ENCODE data around the gene PFKP. TPM values are rescaled to one million over a fixed set of nuclear protein-coding genes. Genes with fewer than 3 reads are reported as not detected.

The PFKP gene
- total RNA-seq, result 40.7 TPM
- 118 TPM for polyA plus RNA-seq
- long read RNA-seq, donor 1, partial matches to known transcripts, result 0 of 1 reads
- long read RNA-seq, donor 1, other reads (novel, unspliced or antisense), result 0 of 1 reads
- long read RNA-seq, donor 2, result 0 reads
- long read RNA-seq, donor 3, transcript PFKP-203 (22 exons, 2,654 nt), result major isoform, 10 of 69 reads
- long read RNA-seq, donor 3, partial matches to known transcripts, result 56 of 69 reads
- long read RNA-seq, donor 3, other reads (novel, unspliced or antisense), result 0 of 69 reads
- long read RNA-seq, donor 4, transcript PFKP-201 (6 exons, 1,698 nt), result major isoform, 5 of 19 reads
- long read RNA-seq, donor 4, partial matches to known transcripts, result 13 of 19 reads
- long read RNA-seq, donor 4, other reads (novel, unspliced or antisense), result 0 of 19 reads
- long read RNA-seq, donor 5, transcript PFKP-203 (22 exons, 2,654 nt), result major isoform, 11 of 74 reads
- long read RNA-seq, donor 5, transcript PFKP-201 (6 exons, 1,698 nt), result minor isoform, 7 of 74 reads
- long read RNA-seq, donor 5, partial matches to known transcripts, result 56 of 74 reads
- long read RNA-seq, donor 5, other reads (novel, unspliced or antisense), result 0 of 74 reads
- long read RNA-seq, donor 6, transcript PFKP-201 (6 exons, 1,698 nt), result major isoform, 6 of 29 reads
- long read RNA-seq, donor 6, partial matches to known transcripts, result 19 of 29 reads
- long read RNA-seq, donor 6, other reads (novel, unspliced or antisense), result 0 of 29 reads
- long read RNA-seq, donor 7, partial matches to known transcripts, result 24 of 29 reads
- long read RNA-seq, donor 7, other reads (novel, unspliced or antisense), result 0 of 29 reads
- long read RNA-seq, donor 8, partial matches to known transcripts, result 15 of 15 reads
- long read RNA-seq, donor 8, other reads (novel, unspliced or antisense), result 0 of 15 reads
- long read RNA-seq, donor 9, transcript PFKP-203 (22 exons, 2,654 nt), result major isoform, 7 of 19 reads
- long read RNA-seq, donor 9, partial matches to known transcripts, result 10 of 19 reads
- long read RNA-seq, donor 9, other reads (novel, unspliced or antisense), result 0 of 19 reads
- long read RNA-seq, donor 10, partial matches to known transcripts, result 8 of 12 reads
- long read RNA-seq, donor 10, other reads (novel, unspliced or antisense), result 0 of 12 reads

- Histone ChIP-seq H3K4me3 (ENCODE audit: low read length in 2 of 2) (peak within 1 kb of the TSS; percentile 75 to 84), H3K27ac (ENCODE audit: low read depth in 1 of 2, low read length in 1 of 2) (peak within 1 kb of the TSS; percentile 60 to 80), H3K9me3 (ENCODE audit: control insufficient read depth in 2 of 2, insufficient read depth in 1 of 2, low read length in 1 of 2) (no peaks in the 10 kb centered on the region), H3K36me3 (ENCODE audit: control insufficient read depth in 2 of 2, insufficient read depth in 2 of 2, low read length in 1 of 2) (peaks cover 7 to 10% of the 10 kb centered on the region in 2 donors), H3K27me3 (ENCODE audit: control insufficient read depth in 2 of 2, insufficient read depth in 1 of 2, low read length in 1 of 2) (peaks cover 18 to 50% of the 10 kb centered on the region in 2 donors), H3K4me1 (ENCODE audit: control insufficient read depth in 2 of 2, insufficient read depth in 2 of 2, low read length in 2 of 2) (peaks cover 0 to 9% of the 10 kb centered on the region in 2 donors)
- peak in 5 of 9 donors; percentile 23 to 70 (median 39) for DNase-seq (ENCODE audit: low read depth in 6 of 9, low spot score in 9 of 9)
- WGBS, result under 1% methylated on average over 86 of the region's 86 CpGs
Measured at GRCh38 chr10:3067118-3067858, at the start of gene PFKP. Gene PFKP (plus strand): TSS chr10:3067548. CDS start chr10:3067596, 48 bp downstream.

- 78% methylated on average over 4 of the region's 4 CpGs for WGBS
- H3K27ac ChIP-seq (ENCODE audit: low read depth in 1 of 2, low read length in 1 of 2), result no peak overlapping the region
- no peak overlapping the region for H3K4me3 ChIP-seq (ENCODE audit: low read length in 2 of 2)
- no peaks in the 10 kb centered on the region for H3K9me3 ChIP-seq (ENCODE audit: control insufficient read depth in 2 of 2, insufficient read depth in 1 of 2, low read length in 1 of 2)
- no peak for DNase-seq (ENCODE audit: low read depth in 6 of 9, low spot score in 9 of 9)
- H3K4me1 ChIP-seq (ENCODE audit: control insufficient read depth in 2 of 2, insufficient read depth in 2 of 2, low read length in 2 of 2), result no peaks in the 10 kb centered on the region
- H3K27me3 ChIP-seq (ENCODE audit: control insufficient read depth in 2 of 2, insufficient read depth in 1 of 2, low read length in 1 of 2), result no peaks in the 10 kb centered on the region
- H3K36me3 ChIP-seq (ENCODE audit: control insufficient read depth in 2 of 2, insufficient read depth in 2 of 2, low read length in 1 of 2), result no peaks in the 10 kb centered on the region
Measured at GRCh38 chr10:3018247-3018646, 49.1 kb upstream of the PFKP start.

- no peaks in the 10 kb centered on the region for H3K36me3 ChIP-seq (ENCODE audit: control insufficient read depth in 2 of 2, insufficient read depth in 2 of 2, low read length in 1 of 2)
Measured at GRCh38 chr10:3020311-3020710, 47.0 kb upstream of the PFKP start.

GRCh38 chr10:3020881-3021280 is 46.5 kb upstream of the PFKP start:
- WGBS, result 95% methylated on average over 19 of the region's 19 CpGs
- H3K27me3 ChIP-seq (ENCODE audit: control insufficient read depth in 2 of 2, insufficient read depth in 1 of 2, low read length in 1 of 2), result no peaks in the 10 kb centered on the region
- no peak overlapping the region for H3K27ac ChIP-seq (ENCODE audit: low read depth in 1 of 2, low read length in 1 of 2)

More at GRCh38 chr10:3020311-3020710, 47.0 kb upstream of the PFKP start:
- DNase-seq (ENCODE audit: low read depth in 6 of 9, low spot score in 9 of 9), result no peak
- WGBS, result 97% methylated on average over 15 of the region's 15 CpGs
- Histone ChIP-seq H3K27me3 (ENCODE audit: control insufficient read depth in 2 of 2, insufficient read depth in 1 of 2, low read length in 1 of 2) (no peaks in the 10 kb centered on the region), H3K9me3 (ENCODE audit: control insufficient read depth in 2 of 2, insufficient read depth in 1 of 2, low read length in 1 of 2) (no peaks in the 10 kb centered on the region), H3K4me3 (ENCODE audit: low read length in 2 of 2) (no peak overlapping the region), H3K27ac (ENCODE audit: low read depth in 1 of 2, low read length in 1 of 2) (no peak overlapping the region), H3K4me1 (ENCODE audit: control insufficient read depth in 2 of 2, insufficient read depth in 2 of 2, low read length in 2 of 2) (no peaks in the 10 kb centered on the region)

GRCh38 chr10:3022027-3022426 is 45.3 kb upstream of the PFKP start:
- H3K4me1 ChIP-seq (ENCODE audit: control insufficient read depth in 2 of 2, insufficient read depth in 2 of 2, low read length in 2 of 2), result no peaks in the 10 kb centered on the region
- 74% methylated on average over 3 of the region's 3 CpGs for WGBS

More at GRCh38 chr10:3020881-3021280, 46.5 kb upstream of the PFKP start:
- no peak for DNase-seq (ENCODE audit: low read depth in 6 of 9, low spot score in 9 of 9)
- H3K4me1 ChIP-seq (ENCODE audit: control insufficient read depth in 2 of 2, insufficient read depth in 2 of 2, low read length in 2 of 2), result no peaks in the 10 kb centered on the region
- H3K36me3 ChIP-seq (ENCODE audit: control insufficient read depth in 2 of 2, insufficient read depth in 2 of 2, low read length in 1 of 2), result no peaks in the 10 kb centered on the region
- H3K9me3 ChIP-seq (ENCODE audit: control insufficient read depth in 2 of 2, insufficient read depth in 1 of 2, low read length in 1 of 2), result no peaks in the 10 kb centered on the region
- no peak overlapping the region for H3K4me3 ChIP-seq (ENCODE audit: low read length in 2 of 2)

GRCh38 chr10:3023892-3024291 is 43.5 kb upstream of the PFKP start:
- no peaks in the 10 kb centered on the region for H3K9me3 ChIP-seq (ENCODE audit: control insufficient read depth in 2 of 2, insufficient read depth in 1 of 2, low read length in 1 of 2)
- H3K27ac ChIP-seq (ENCODE audit: low read depth in 1 of 2, low read length in 1 of 2), result no peak overlapping the region
- no peak overlapping the region for H3K4me3 ChIP-seq (ENCODE audit: low read length in 2 of 2)
- 95% methylated on average over 2 of the region's 2 CpGs for WGBS
- DNase-seq (ENCODE audit: low read depth in 6 of 9, low spot score in 9 of 9), result no peak
- H3K27me3 ChIP-seq (ENCODE audit: control insufficient read depth in 2 of 2, insufficient read depth in 1 of 2, low read length in 1 of 2), result no peaks in the 10 kb centered on the region
- no peaks in the 10 kb centered on the region for H3K4me1 ChIP-seq (ENCODE audit: control insufficient read depth in 2 of 2, insufficient read depth in 2 of 2, low read length in 2 of 2)
- H3K36me3 ChIP-seq (ENCODE audit: control insufficient read depth in 2 of 2, insufficient read depth in 2 of 2, low read length in 1 of 2), result no peaks in the 10 kb centered on the region

More at GRCh38 chr10:3022027-3022426, 45.3 kb upstream of the PFKP start:
- H3K36me3 ChIP-seq (ENCODE audit: control insufficient read depth in 2 of 2, insufficient read depth in 2 of 2, low read length in 1 of 2), result no peaks in the 10 kb centered on the region
- H3K9me3 ChIP-seq (ENCODE audit: control insufficient read depth in 2 of 2, insufficient read depth in 1 of 2, low read length in 1 of 2), result no peaks in the 10 kb centered on the region
- H3K4me3 ChIP-seq (ENCODE audit: low read length in 2 of 2), result no peak overlapping the region
- H3K27me3 ChIP-seq (ENCODE audit: control insufficient read depth in 2 of 2, insufficient read depth in 1 of 2, low read length in 1 of 2), result no peaks in the 10 kb centered on the region
- H3K27ac ChIP-seq (ENCODE audit: low read depth in 1 of 2, low read length in 1 of 2), result no peak overlapping the region
- DNase-seq (ENCODE audit: low read depth in 6 of 9, low spot score in 9 of 9), result no peak

GRCh38 chr10:3025026-3025683 is 42.2 kb upstream of the PFKP start:
- WGBS, result 54% methylated on average over 6 of the region's 6 CpGs
- DNase-seq (ENCODE audit: low read depth in 6 of 9, low spot score in 9 of 9), result no peak
- no peaks in the 10 kb centered on the region for H3K36me3 ChIP-seq (ENCODE audit: control insufficient read depth in 2 of 2, insufficient read depth in 2 of 2, low read length in 1 of 2)

GRCh38 chr10:3027866-3028265 is 39.5 kb upstream of the PFKP start:
- WGBS, result 84% methylated on average over 3 of the region's 3 CpGs
- no peak for DNase-seq (ENCODE audit: low read depth in 6 of 9, low spot score in 9 of 9)
- H3K4me1 ChIP-seq (ENCODE audit: control insufficient read depth in 2 of 2, insufficient read depth in 2 of 2, low read length in 2 of 2), result no peaks in the 10 kb centered on the region
- H3K36me3 ChIP-seq (ENCODE audit: control insufficient read depth in 2 of 2, insufficient read depth in 2 of 2, low read length in 1 of 2), result no peaks in the 10 kb centered on the region
- H3K27ac ChIP-seq (ENCODE audit: low read depth in 1 of 2, low read length in 1 of 2), result no peak overlapping the region
- H3K4me3 ChIP-seq (ENCODE audit: low read length in 2 of 2), result no peak overlapping the region
- no peaks in the 10 kb centered on the region for H3K9me3 ChIP-seq (ENCODE audit: control insufficient read depth in 2 of 2, insufficient read depth in 1 of 2, low read length in 1 of 2)
- H3K27me3 ChIP-seq (ENCODE audit: control insufficient read depth in 2 of 2, insufficient read depth in 1 of 2, low read length in 1 of 2), result no peaks in the 10 kb centered on the region

More at GRCh38 chr10:3025026-3025683, 42.2 kb upstream of the PFKP start:
- no peaks in the 10 kb centered on the region for H3K27me3 ChIP-seq (ENCODE audit: control insufficient read depth in 2 of 2, insufficient read depth in 1 of 2, low read length in 1 of 2)
- no peak overlapping the region for H3K4me3 ChIP-seq (ENCODE audit: low read length in 2 of 2)
- H3K4me1 ChIP-seq (ENCODE audit: control insufficient read depth in 2 of 2, insufficient read depth in 2 of 2, low read length in 2 of 2), result no peaks in the 10 kb centered on the region
- H3K9me3 ChIP-seq (ENCODE audit: control insufficient read depth in 2 of 2, insufficient read depth in 1 of 2, low read length in 1 of 2), result no peaks in the 10 kb centered on the region
- H3K27ac ChIP-seq (ENCODE audit: low read depth in 1 of 2, low read length in 1 of 2), result no peak overlapping the region
